T-helper 1 cell treated with Interleukin-12 subunit alpha and Interleukin-12 subunit beta and Interleukin-4 antibody, amounts not matched to agents 30 μg/mL and 1 μg/mL, for 36 hours (primary cell): ENCODE results near the gene CGB3.
"Not testable (repeated sequence)": the region's sequence is repeated elsewhere in the genome, so short reads cannot be mapped to it uniquely, and the experiment has no call there.

ENCODE experiments used
- H3K27ac Mint-ChIP-seq: one replicate; pipeline ENCODE4 v1.8.0; 2021; ENCODE audit warnings: mild to moderate bottlenecking, mixed read lengths
- H3K27me3 Mint-ChIP-seq: one replicate; pipeline ENCODE4 v1.8.0; 2021; ENCODE audit warnings: low read depth, mixed read lengths
- H3K36me3 Mint-ChIP-seq: one replicate; pipeline ENCODE4 v1.8.0; 2021; ENCODE audit warnings: low read depth, mixed read lengths
- H3K4me1 Mint-ChIP-seq: one replicate; pipeline ENCODE4 v1.8.0; 2021; ENCODE audit warnings: low read depth, mixed read lengths
- H3K4me3 Mint-ChIP-seq: one replicate; pipeline ENCODE4 v1.8.0; 2021; ENCODE audit warnings: mild to moderate bottlenecking, moderate library complexity, mixed read lengths
- H3K9me3 Mint-ChIP-seq: one replicate; pipeline ENCODE4 v1.8.0; 2021; ENCODE audit warnings: mixed read lengths

Gene CGB3

DNA sequence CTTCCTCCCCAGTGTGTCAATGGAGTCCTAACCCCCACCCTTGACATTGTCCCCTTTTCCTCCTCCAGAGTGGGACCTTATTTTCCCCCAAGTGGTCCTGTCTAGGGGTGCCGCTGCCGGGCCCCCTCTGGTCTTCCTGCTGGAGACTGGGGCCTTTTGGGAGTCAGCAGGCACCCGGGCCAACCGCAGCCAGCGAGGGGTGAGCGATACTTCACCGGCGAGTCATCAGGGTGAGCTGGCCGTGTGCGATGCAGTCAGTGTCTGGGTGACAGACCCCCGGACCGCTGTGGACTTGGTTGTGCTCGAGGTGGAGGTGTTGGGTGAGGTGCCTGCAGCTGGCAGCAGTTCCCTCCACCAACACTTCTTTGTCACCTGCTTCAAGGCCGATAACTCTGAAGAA lies 5.6 kb upstream of the CGB3 start:
- H3K27ac Mint-ChIP-seq, H3K9me3 Mint-ChIP-seq, H3K4me3 Mint-ChIP-seq, H3K36me3 Mint-ChIP-seq, H3K4me1 Mint-ChIP-seq, H3K27me3 Mint-ChIP-seq: not testable (repeated sequence)

DNA sequence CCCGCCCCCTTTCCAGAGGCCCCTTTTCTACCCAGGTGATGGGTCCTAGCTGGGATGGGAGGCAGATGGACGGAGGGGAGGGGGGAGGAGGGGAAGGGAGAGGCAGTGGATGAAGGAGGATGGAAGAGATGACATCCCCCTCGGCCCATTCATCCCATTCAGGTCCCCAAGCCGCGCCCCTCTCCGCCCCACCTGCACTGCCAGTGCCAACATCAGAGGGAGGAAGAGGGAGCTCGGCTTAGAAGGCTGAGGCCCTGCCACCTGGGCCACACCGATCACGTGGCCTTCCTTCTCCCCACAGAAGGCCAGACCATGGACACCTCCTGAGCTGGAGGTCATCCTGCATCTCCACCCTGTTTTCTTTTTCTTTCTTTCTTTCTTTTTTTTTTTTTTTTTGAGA lies 4.6 kb upstream of the CGB3 start:
- H3K27ac Mint-ChIP-seq, H3K27me3 Mint-ChIP-seq, H3K4me3 Mint-ChIP-seq, H3K4me1 Mint-ChIP-seq, H3K36me3 Mint-ChIP-seq, H3K9me3 Mint-ChIP-seq: not testable (repeated sequence)

DNA sequence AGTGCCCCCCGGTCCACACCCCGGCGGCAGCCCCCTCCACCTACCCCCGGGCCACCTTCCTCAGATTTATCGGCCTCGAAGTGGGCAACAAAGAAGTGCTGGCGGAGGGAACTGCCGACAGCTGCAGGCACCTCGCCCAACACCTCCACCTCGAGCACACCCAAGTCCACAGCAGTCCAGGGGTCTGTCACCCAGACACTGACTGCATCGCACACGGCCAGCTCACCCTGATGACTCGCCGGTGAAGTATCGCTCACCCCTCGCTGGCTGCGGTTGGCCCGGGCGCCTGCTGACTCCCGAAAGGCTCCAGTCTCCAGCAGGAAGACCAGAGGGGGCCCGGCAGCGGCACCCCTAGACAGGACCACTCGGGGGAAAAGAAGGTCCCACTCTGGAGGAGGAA lies 1.5 kb upstream of the CGB3 start:
- H3K9me3 Mint-ChIP-seq, H3K4me1 Mint-ChIP-seq, H3K27me3 Mint-ChIP-seq, H3K4me3 Mint-ChIP-seq, H3K36me3 Mint-ChIP-seq, H3K27ac Mint-ChIP-seq: not testable (repeated sequence)

DNA sequence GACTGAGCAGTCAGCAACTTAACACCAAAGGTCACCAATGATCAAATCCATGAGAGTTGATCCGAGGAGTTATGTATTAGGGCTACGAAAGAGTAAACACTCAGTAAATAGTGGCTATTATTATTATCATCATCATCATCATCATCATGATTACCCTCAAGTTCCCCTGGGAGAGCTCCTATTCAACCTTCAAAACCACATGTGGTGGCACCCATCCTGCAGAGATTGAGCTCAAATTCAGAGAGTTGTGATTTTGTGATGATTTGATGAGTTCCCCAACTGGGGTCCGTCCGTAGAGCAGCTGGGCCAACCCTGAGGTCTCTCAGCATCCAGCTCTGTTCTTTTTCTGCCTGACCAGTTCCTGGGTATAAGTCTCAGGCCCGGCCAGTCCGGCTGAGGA lies 955 bp upstream of the CGB3 start:
- not testable (repeated sequence) for H3K4me1 Mint-ChIP-seq, H3K4me3 Mint-ChIP-seq, H3K27ac Mint-ChIP-seq, H3K9me3 Mint-ChIP-seq, H3K36me3 Mint-ChIP-seq
- peaks cover 13% of the 10 kb centered on the region for H3K27me3 Mint-ChIP-seq

DNA sequence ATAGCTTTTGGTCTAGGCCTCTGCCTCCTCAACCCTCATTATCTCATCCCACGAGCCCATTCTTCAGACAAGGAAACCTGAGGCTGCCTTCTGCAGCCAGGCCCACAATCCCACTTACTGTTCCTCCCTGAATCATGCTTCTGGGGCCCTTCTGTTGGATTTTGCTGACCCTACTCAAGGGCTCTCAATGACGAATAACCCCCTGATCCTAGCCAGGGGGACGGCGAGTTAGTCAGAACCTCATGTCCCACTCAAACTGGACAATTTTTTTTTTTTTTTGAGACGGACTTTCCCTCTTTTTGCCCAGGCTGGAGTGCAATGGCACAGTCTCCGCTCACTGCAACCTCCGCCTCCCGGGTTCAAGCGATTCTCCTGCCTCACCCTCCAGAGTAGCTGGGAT lies 2.0 kb downstream of the CGB3 start:
- Mint-ChIP-seq H3K4me1 (peaks cover 14% of the 10 kb centered on the region), H3K36me3 (peaks cover 4% of the 10 kb centered on the region)

DNA sequence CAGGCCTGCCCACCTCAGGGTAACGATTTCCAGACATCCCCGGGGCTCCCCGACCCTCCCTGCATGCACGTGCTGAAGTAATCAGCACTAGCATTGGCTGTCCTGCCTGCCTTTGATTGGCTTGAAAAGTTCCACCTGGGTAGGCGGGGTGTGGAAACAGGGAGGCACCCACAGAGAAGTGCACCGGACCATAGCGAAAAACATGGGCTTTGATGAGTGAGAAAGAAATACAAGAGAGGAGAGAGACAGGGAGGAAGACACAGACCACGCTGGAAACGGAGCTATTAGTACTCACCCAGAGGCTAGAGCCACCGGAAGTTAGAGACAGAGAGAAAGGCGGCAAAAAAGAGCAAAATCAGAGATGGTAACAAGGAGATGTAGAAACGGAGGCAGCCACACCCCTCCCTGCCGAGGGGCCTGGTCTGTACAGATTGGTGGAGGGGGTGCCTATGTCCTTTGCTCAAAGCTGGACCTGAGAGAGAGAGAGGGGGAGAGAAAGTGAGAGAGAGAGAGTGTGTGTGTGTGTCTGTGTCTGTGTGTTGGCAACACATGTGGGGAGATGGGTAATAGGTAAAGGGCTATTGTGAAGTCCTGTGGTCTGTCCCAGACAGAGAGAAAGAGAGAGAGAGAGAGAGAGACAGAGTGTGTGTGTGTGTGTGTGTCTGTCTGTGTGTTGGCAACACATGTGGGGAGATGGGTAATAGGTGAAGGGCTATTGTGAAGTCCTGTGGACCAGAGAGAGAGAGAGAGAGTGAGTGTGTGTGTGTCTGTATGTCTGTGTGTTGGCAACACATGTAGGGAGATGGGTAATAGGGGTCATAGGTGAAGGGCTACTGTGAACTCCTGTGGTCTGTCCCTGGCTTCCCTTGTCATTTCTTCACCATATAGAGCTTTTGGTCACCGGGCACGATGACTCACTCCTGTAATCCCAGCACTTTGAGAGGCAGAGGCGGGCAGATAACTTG lies 2.9 kb downstream of the CGB3 start:
- no peak overlapping the region for H3K4me3 Mint-ChIP-seq
- peaks cover 8% of the 10 kb centered on the region for H3K36me3 Mint-ChIP-seq
- peaks cover 14% of the 10 kb centered on the region for H3K4me1 Mint-ChIP-seq
- H3K27ac Mint-ChIP-seq: no peak overlapping the region
- peaks cover 30% of the 10 kb centered on the region for H3K27me3 Mint-ChIP-seq
- no peaks in the 10 kb centered on the region for H3K9me3 Mint-ChIP-seq

More for the DNA sequence above, 2.0 kb downstream of the CGB3 start:
- no peaks in the 10 kb centered on the region for H3K9me3 Mint-ChIP-seq
- peaks cover 30% of the 10 kb centered on the region for H3K27me3 Mint-ChIP-seq
- H3K4me3 Mint-ChIP-seq: no peak overlapping the region
- H3K27ac Mint-ChIP-seq: no peak overlapping the region

DNA sequence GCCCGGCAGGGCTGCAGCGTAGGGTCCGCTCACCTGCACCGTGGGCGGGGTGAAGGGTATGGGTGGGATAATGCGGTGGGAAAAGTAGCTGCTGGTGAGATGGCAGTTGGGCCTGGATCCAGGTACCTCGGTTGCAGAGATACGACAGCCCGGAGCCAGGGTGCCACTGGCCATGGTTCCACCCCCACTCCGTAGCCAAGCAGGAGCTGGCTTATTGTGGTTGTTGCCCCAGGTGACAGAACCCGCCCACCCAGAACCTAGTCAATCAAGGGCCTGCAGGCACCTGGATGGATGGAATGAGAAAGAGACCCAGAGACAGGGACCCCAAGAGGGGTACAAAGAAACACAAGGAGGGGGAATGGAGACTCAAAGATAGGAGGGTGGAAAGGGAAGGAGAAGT lies 3.8 kb downstream of the CGB3 start:
- H3K27me3 Mint-ChIP-seq: peaks cover 30% of the 10 kb centered on the region
- H3K27ac Mint-ChIP-seq: no peak overlapping the region

DNA sequence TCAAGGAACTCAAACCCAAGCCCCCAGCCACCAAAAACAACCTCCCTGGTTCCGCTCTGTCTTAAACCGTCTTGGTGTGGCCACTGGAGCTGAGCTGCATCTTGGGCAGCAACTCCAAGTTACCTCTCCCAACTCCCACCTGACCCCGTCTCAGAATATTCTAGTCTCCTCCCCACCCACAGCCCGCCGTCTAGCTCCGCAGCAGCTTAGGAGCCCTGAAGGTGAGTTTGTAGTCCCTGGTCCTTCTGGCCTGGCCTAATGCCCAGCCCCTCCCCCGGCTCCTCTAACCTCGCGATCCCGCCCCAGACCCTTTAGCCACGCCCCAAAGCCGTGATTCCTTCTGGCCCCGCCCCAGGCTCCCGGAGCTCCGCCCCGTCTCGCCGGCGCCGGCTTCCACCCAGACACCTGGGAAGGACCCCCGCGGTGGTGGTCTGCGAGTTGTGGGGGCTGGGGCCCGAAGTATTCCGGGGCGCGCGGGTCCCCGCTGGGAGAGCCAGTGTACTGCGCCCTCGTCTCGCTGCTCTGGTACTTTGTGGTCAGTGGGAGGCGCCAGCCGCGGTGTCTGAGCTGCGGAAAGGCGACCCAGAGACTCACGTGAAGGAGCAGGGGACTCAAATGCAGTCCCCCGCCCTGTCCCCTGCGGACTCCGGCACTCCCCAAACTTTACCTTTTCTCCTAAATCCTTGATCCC lies 4.7 kb downstream of the CGB3 start:
- H3K9me3 Mint-ChIP-seq: no peaks in the 10 kb centered on the region
- peaks cover 13% of the 10 kb centered on the region for H3K36me3 Mint-ChIP-seq
- peaks cover 30% of the 10 kb centered on the region for H3K27me3 Mint-ChIP-seq
- peaks cover 14% of the 10 kb centered on the region for H3K4me1 Mint-ChIP-seq
- peak overlapping the region; percentile 71 for H3K27ac Mint-ChIP-seq
- H3K4me3 Mint-ChIP-seq: peak overlapping the region; percentile 85

More for the DNA sequence above, 3.8 kb downstream of the CGB3 start:
- H3K9me3 Mint-ChIP-seq: no peaks in the 10 kb centered on the region
- peaks cover 14% of the 10 kb centered on the region for H3K4me1 Mint-ChIP-seq
- peaks cover 13% of the 10 kb centered on the region for H3K36me3 Mint-ChIP-seq
- H3K4me3 Mint-ChIP-seq: no peak overlapping the region

DNA sequence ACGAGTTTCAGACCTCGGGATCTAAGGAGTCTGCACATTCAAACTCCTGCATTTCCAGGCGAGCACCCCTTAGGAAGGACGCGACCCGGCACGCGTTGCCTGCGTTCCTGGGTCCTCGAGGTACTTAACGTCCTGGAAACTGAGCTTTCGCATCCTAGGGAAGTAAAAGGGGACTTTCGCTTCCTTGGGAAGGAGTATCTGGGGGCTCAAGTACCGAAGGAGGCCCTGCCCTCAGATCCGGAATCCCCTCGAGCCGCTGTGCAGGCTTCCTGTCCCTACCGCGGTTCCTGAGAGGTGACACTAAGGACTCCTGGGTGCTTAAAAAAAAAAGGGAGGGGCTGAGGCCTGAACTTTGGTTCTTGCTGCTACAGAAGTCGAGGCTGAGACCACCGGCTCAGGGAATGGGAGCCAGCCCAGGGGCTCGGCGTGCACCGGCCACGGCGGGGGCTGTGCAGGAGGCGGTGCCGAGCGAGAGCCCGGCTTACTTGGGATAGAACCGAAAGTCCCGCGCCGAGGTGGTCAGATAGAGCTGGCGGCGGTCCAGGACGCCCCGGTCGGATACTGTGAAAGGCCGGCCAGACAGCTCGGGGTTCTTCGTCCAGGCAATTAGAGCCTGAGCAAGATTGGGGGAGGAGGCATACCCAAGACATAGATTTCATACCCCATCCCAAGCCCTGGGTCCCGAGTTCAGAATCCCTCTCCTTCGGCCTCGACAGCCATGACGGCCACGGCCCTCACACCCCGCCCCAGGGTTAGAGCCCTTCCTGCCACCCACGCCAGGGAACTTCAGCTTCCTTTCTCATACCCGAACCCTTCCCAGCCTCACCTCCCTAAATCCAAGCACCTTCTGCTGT lies 5.5 kb downstream of the CGB3 start:
- Mint-ChIP-seq H3K4me3 (peak overlapping the region; percentile 85), H3K36me3 (peaks cover 18% of the 10 kb centered on the region), H3K4me1 (peaks cover 14% of the 10 kb centered on the region), H3K27ac (peak overlapping the region; percentile 15), H3K27me3 (peaks cover 30% of the 10 kb centered on the region)
- H3K9me3 Mint-ChIP-seq: not testable (repeated sequence)

DNA sequence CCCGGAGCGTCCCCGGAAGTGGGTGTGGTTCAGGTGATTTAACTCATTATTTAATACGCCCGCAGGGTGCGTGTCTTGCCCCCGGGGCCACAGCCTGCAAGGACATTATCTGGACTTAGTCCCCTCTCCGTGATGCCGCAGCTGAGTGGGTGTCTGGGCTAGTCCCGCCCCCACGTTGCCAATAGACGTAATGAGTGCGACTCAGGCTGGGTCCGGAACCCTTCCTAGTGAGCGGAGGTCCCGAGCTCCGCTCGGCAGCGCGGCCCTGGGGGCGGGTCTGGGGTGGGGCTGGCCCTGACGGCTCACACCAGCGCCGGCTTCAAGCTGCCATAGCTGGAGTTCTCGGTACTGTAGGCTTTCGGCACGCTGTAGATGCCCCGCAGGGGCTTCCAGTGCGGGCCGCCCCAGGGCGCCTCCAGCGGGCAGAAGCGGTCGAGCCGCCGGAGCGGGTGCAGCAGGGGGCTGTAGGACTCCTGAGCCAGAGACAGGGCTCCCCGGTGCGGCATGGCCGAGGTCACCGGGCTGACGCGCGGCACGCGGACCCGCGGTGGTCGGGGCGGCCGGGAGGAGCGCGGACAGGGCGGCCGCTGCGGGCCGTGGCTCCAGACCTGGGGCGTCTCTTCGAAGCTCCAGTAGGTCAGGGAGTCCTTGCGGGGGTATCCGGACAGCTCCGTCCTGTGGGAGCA lies 6.3 kb downstream of the CGB3 start:
- H3K27ac Mint-ChIP-seq: no peak overlapping the region
- H3K9me3 Mint-ChIP-seq: no peaks in the 10 kb centered on the region
- peak overlapping the region; percentile 85 for H3K4me3 Mint-ChIP-seq
- H3K36me3 Mint-ChIP-seq: peaks cover 18% of the 10 kb centered on the region
- H3K27me3 Mint-ChIP-seq: peaks cover 30% of the 10 kb centered on the region
- peaks cover 14% of the 10 kb centered on the region for H3K4me1 Mint-ChIP-seq

DNA sequence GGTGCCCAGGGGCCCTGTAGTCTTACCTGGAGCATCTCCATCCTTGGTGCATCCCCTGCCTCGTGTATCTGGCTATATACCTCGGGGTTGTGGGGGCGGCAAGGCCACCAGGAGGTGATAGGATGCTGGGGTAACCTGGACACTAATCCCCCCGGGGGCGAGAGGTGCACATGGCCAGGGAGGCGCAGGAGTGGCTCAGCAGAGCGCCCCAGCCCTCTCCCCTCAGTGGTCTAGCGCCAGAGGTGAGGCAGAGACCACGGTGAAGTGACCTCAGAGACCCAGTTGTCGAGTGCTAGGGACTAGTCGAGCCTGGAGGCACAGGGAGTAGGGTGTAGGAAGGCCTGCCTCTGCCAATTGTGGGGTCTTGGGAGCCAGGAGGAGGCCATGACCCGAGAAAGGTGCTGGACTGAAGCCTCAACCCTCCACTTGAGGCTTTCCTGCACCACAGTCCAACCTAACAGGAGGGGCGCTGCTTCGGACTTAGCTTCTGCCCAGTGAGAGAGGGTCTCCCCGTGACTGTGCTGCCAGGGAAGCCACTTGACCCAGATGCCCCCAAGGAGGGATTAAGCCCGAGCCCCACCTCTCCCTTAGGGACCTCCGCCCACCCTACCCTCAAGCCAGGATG lies 7.0 kb downstream of the CGB3 start, which contains the start of gene LHB:
LHB (minus strand) TSS at position 51 of the 625 bp plus-strand sequence; CDS start at position 41, 10 bp downstream.
- no peak within 1 kb of the TSS for H3K27ac Mint-ChIP-seq
- H3K27me3 Mint-ChIP-seq: peaks cover 30% of the 10 kb centered on the region
- H3K4me1 Mint-ChIP-seq: peaks cover 14% of the 10 kb centered on the region
- H3K4me3 Mint-ChIP-seq: peak within 1 kb of the TSS; percentile 85
- H3K36me3 Mint-ChIP-seq: peaks cover 18% of the 10 kb centered on the region
- H3K9me3 Mint-ChIP-seq: no peaks in the 10 kb centered on the region

DNA sequence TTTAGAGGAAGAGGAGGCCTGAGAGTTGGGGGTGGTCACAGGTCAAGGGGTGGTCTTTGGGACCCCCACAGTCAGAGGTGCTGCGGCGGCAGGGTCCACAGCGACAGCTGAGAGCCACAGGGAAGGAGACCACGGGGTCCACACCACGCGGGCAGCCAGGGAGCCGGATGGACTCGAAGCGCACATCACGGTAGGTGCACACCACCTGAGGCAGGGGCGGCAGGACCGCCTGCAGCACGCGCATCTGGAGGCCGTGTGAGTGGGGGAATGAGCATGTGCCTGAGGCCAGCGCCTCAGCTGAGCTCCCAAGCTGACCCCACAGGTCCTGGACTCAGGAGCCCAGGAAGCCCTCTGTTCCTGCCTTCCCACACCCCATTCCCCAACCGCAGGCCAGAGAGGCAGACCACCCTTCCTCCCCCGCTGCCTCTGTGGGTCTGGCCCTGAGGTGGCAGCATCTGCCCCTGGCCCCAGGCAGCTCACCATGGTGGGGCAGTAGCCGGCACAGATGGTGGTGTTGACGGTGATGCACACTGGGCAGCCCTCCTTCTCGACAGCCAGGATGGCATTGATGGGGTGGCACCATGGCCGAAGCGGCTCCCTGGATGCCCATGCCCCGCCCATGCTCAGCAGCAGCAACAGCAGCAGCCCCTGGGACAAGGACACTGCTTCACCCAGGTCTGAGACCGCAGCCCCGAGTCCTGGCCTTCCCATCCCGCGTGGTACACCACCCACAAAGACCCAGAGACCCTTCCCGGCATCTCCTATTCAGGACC lies 7.9 kb downstream of the CGB3 start:
- Mint-ChIP-seq H3K4me3 (no peak overlapping the region), H3K36me3 (peaks cover 18% of the 10 kb centered on the region), H3K9me3 (no peaks in the 10 kb centered on the region), H3K27me3 (peaks cover 27% of the 10 kb centered on the region), H3K4me1 (peaks cover 12% of the 10 kb centered on the region), H3K27ac (no peak overlapping the region)

DNA sequence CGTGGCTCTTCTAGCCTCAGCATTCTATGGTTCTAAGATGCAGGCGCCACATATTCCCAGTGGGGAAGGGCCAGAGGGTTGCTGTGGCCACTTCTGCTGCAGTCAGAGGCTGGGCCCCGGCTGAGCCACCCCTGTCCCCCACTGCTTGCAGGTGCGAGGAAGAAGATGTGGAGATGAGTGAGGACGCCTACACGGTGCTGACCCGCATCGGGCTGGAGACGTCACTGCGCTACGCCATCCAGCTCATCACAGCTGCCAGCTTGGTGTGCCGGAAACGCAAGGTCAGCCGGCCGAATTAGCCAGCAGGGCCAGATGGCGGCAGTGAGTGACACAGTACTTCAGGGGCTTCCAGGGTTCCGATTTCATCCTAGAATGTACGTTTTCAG lies 9.3 kb downstream of the CGB3 start:
- Mint-ChIP-seq H3K4me1 (peaks cover 8% of the 10 kb centered on the region), H3K36me3 (peaks cover 20% of the 10 kb centered on the region), H3K4me3 (no peak overlapping the region), H3K9me3 (no peaks in the 10 kb centered on the region), H3K27ac (no peak overlapping the region), H3K27me3 (peaks cover 14% of the 10 kb centered on the region)
